B cell (primary cell): ENCODE measurements around the gene SEZ6L2. TPM values are rescaled to one million over a fixed set of nuclear protein-coding genes. Genes with fewer than 3 reads are reported as not detected.
"Not testable (repeated sequence)": the region's sequence is repeated elsewhere in the genome, so short reads cannot be mapped to it uniquely, and the experiment has no call there.

Experiments used
- ATAC-seq: fragments of 200-7000 bp; cut with Tn5 transposase; one replicate; pipeline ENCODE4 v1.10.0; 2021; ENCODE audit warnings: low read depth, mild to moderate bottlenecking, moderate number of reproducible peaks, moderate library complexity
- CTCF ChIA-PET: fragments of 350-600 bp; sonication (Branson Sonifier 250); formaldehyde crosslinking; loops from one replicate; lab custom pipeline; 2021; ENCODE audit warnings: antibody characterized with exemption, inconsistent platforms; lab: Charles Lee
- POLR2A ChIA-PET: fragments of 350-600 bp; sonication (Branson Sonifier 250); formaldehyde crosslinking; loops from one replicate; lab custom pipeline; 2021; ENCODE audit warnings: antibody characterized with exemption; lab: Charles Lee
- DNase-seq: peaks from one replicate; pipeline ENCODE4 v3.0.0; 2013
- H2AFZ ChIP-seq: 2 replicates; pipeline ENCODE4 v1.6.1; 2012; ENCODE audit warnings: mild to moderate bottlenecking, low read depth, low read length; ENCODE audit not compliant: insufficient read depth, poor library complexity, severe bottlenecking
- H3K27ac ChIP-seq, 2 donors: 1 replicate in 1 of 2; 2 replicates in 1 of 2; pipeline ENCODE4 v1.5.1; 2012 to 2013; ENCODE audit warnings: low read length in 2 of 2, mild to moderate bottlenecking in 2 of 2, moderate library complexity in 1 of 2
- H3K27me3 ChIP-seq, 4 experiments: fragments of 200-600 bp in 1 of 4; sonication (generic) in 1 of 4; replicated peaks in 1 of 4; 1 replicate in 2 of 4; 2 replicates in 2 of 4; pipeline versions ENCODE4 v1.6.1 to v1.7.0; 2013 to 2016; ENCODE audit warnings: low read length in 3 of 4, mild to moderate bottlenecking in 2 of 4, mixed read lengths in 1 of 4, moderate library complexity in 1 of 4; ENCODE audit not compliant: insufficient read depth in 4 of 4, control insufficient read depth in 3 of 4; ENCODE audit errors: control extremely low read depth in 1 of 4
- H3K36me3 ChIP-seq, 2 experiments: replicated peaks in 1 of 2; 1 replicate in 1 of 2; 2 replicates in 1 of 2; pipeline versions ENCODE4 v1.6.1 to v1.7.1; 2013; ENCODE audit warnings: low read length in 1 of 2; ENCODE audit not compliant: insufficient read depth in 2 of 2, control insufficient read depth in 1 of 2; ENCODE audit errors: control extremely low read depth in 1 of 2, extremely low read depth in 1 of 2
- H3K4me1 ChIP-seq, 2 donors: fragments of 200-600 bp in 1 of 2; sonication (generic) in 1 of 2; 1 replicate in 1 of 2; 2 replicates in 1 of 2; pipeline versions ENCODE4 v1.5.1 to v1.6.1; 2013 to 2017; ENCODE audit warnings: low read length in 2 of 2; ENCODE audit not compliant: control insufficient read depth in 2 of 2, insufficient read depth in 2 of 2
- H3K4me2 ChIP-seq: replicated peaks from 2 replicates; pipeline ENCODE3; 2012; ENCODE audit warnings: mild to moderate bottlenecking, low read depth, low read length; ENCODE audit not compliant: poor library complexity, severe bottlenecking
- H3K4me3 ChIP-seq, 5 experiments: fragments of 200-600 bp in 1 of 5; sonication (generic) in 1 of 5; 1 replicate in 3 of 5; 2 replicates in 2 of 5; pipeline versions ENCODE4 v1.5.1 to v1.7.0; 2011 to 2016; ENCODE audit warnings: low read length in 4 of 5, mild to moderate bottlenecking in 4 of 5, low read depth in 2 of 5, control low read depth in 1 of 5, moderate library complexity in 1 of 5; ENCODE audit not compliant: insufficient read depth in 1 of 5; ENCODE audit errors: control extremely low read depth in 1 of 5, extremely low read depth in 1 of 5
- H3K79me2 ChIP-seq: fragments of 200-600 bp; sonication (generic); one replicate; pipeline ENCODE4 v1.6.0; 2016; ENCODE audit warnings: low read length; ENCODE audit not compliant: control insufficient read depth, insufficient read depth
- H3K9ac ChIP-seq: fragments of 200-600 bp; sonication (generic); 2 replicates; pipeline ENCODE4 v1.6.1; 2017; ENCODE audit warnings: mild to moderate bottlenecking, low read length, moderate library complexity
- H3K9me3 ChIP-seq, 3 donors: one replicate each; pipeline versions ENCODE4 v1.6.1 to v1.7.1; 2013; ENCODE audit warnings: low read length in 2 of 3; ENCODE audit not compliant: control insufficient read depth in 2 of 3, insufficient read depth in 1 of 3; ENCODE audit errors: control extremely low read depth in 1 of 3
- H4K20me1 ChIP-seq: 2 replicates; pipeline ENCODE4 v1.6.0; 2012; ENCODE audit warnings: mild to moderate bottlenecking, low read length; ENCODE audit not compliant: insufficient read depth, control insufficient read depth, poor library complexity, severe bottlenecking
- H3K27ac Mint-ChIP-seq: one replicate; pipeline ENCODE4 v1.8.0; 2021; ENCODE audit warnings: mixed read lengths
- H3K27me3 Mint-ChIP-seq: one replicate; pipeline ENCODE4 v1.8.0; 2021; ENCODE audit warnings: mixed read lengths
- H3K4me1 Mint-ChIP-seq: one replicate; pipeline ENCODE4 v1.8.0; 2021; ENCODE audit warnings: mixed read lengths
- H3K4me3 Mint-ChIP-seq: one replicate; pipeline ENCODE4 v1.8.0; 2021; ENCODE audit warnings: mixed read lengths
- H3K9me3 Mint-ChIP-seq: one replicate; pipeline ENCODE4 v1.8.0; 2022; ENCODE audit warnings: mixed read lengths; ENCODE audit not compliant: insufficient read depth
- CTCF ChIP-seq: fragments of 200-600 bp; IDR thresholded peaks from one replicate; pipeline ENCODE4 v1.8.0; 2022; ENCODE audit warnings: antibody characterized with exemption, mild to moderate bottlenecking
- EZH2 ChIP-seq: IDR thresholded peaks from 2 replicates; pipeline ENCODE4 v1.6.1; 2012; ENCODE audit warnings: borderline replicate concordance, low read depth, mild to moderate bottlenecking, moderate library complexity, low read length; ENCODE audit not compliant: insufficient read depth, poor library complexity, severe bottlenecking
- WGBS: methylation state at CpG from one replicate; pipeline ENCODE4 v1.1.5; 2013; ENCODE audit warnings: missing lambda C conversion rate; ENCODE audit not compliant: insufficient coverage; 5-methylcytosine and 5-hydroxymethylcytosine counted together
- intact Hi-C: fragments of 100-400 bp; cut with micrococcal nuclease; formaldehyde crosslinking; loops from one replicate; pipeline ENCODE4 v1.10.0; 2022
- polyA plus RNA-seq: library from polyadenylated mRNA; depleted of rRNA; stranded (reverse); fragments of >200 nt; gene quantifications from 2 replicates; pipeline ENCODE4 v1.2.3, GENCODE V29; 2012
- total RNA-seq, 2 donors: library from RNA; stranded (reverse); fragments of 120-200 nt in 1 of 2; gene quantifications; 1 replicate in 1 of 2; 2 replicates in 1 of 2; pipeline versions ENCODE4 v1.2.3 to v1.2.4, GENCODE V29; 2013 to 2022

Gene SEZ6L2
- total and polyA plus RNA-seq, 2 donors (not counting 1 experiment from before 2014, with no cell fraction given) = 0.10 TPM; not detected in 1

GRCh38 chr16:29834079-29834478 lies 65.3 kb downstream of the SEZ6L2 start:
- Histone ChIP-seq H3K9ac (no peak overlapping the region), H3K27me3 (no peaks in the 10 kb centered on the region), H3K4me2 (no peak overlapping the region), H3K4me1 (no peaks in the 10 kb centered on the region), H3K27ac (no peak overlapping the region), H3K9me3 (no peaks in the 10 kb centered on the region), H3K4me3 (no peak overlapping the region), H3K36me3 (peaks cover 4 to 61% of the 10 kb centered on the region in 2 experiments), H2AFZ (no peak overlapping the region), H3K79me2 (peaks cover 19% of the 10 kb centered on the region), H4K20me1 (peaks cover 27% of the 10 kb centered on the region)
- 93% methylated on average over 4 of the region's 5 CpGs for WGBS
- intact Hi-C loops = no loop called here
- POLR2A ChIA-PET = interaction anchor here (0.6 kb wide), 1 partner anchor 77 kb away, joined by 4 read pairs; no protein-coding TSS in a partner anchor
- no peaks in the 10 kb centered on the region for H3K9me3 Mint-ChIP-seq
- H3K4me3 Mint-ChIP-seq = no peak overlapping the region
- H3K4me1 Mint-ChIP-seq = no peaks in the 10 kb centered on the region
- DNase-seq (no peak), ATAC-seq (no peak)
- no peak overlapping the region for H3K27ac Mint-ChIP-seq
- TF ChIP-seq EZH2 = no peak
- no peak for TF ChIP-seq CTCF
- no peaks in the 10 kb centered on the region for H3K27me3 Mint-ChIP-seq
- CTCF ChIA-PET = interaction anchor here (0.8 kb wide), 1 partner anchor 14 kb away, joined by 3 read pairs; no protein-coding TSS in a partner anchor

GRCh38 chr16:29833219-29833618 lies 66.1 kb downstream of the SEZ6L2 start:
- H3K9me3 Mint-ChIP-seq, H3K4me1 ChIP-seq, H3K4me2 ChIP-seq, DNase-seq, intact Hi-C loops, H3K4me3 ChIP-seq, H3K9ac ChIP-seq, ATAC-seq, H3K27ac ChIP-seq, H3K27me3 ChIP-seq, H3K9me3 ChIP-seq, H3K4me1 Mint-ChIP-seq, H3K27ac Mint-ChIP-seq, H3K27me3 Mint-ChIP-seq, H3K4me3 Mint-ChIP-seq, H2AFZ ChIP-seq: not testable (repeated sequence)
- peaks cover 4 to 57% of the 10 kb centered on the region in 2 experiments for H3K36me3 ChIP-seq
- peaks cover 27% of the 10 kb centered on the region for H3K79me2 ChIP-seq
- H4K20me1 ChIP-seq = peaks cover 35% of the 10 kb centered on the region
- CTCF ChIA-PET = interaction anchor here (0.7 to 0.9 kb wide), 3 partner anchors 26 to 526 kb away, joined by 3 to 6 read pairs (median 3); no protein-coding TSS in a partner anchor
- WGBS = no CpG with 5 or more reads among the region's 4 CpGs
- POLR2A ChIA-PET = interaction anchor here (0.7 kb wide), 1 partner anchor 26 kb away, joined by 5 read pairs; no protein-coding TSS in a partner anchor
